SK-N-SH (cell line): ENCODE measurements around the gene SLC33A1. TPM values are rescaled to one million over a fixed set of nuclear protein-coding genes. Genes with fewer than 3 reads are reported as not detected.

Source experiments
- CTCF ChIA-PET: fragments of 300-600, 350-600 bp; formaldehyde crosslinking; extraction: SDS; loops from one replicate; lab custom pipeline; 2021; lab: Yijun Ruan, JAX
- POLR2A ChIA-PET: fragments of 350-600 bp; sonication (Branson Sonifier 250); formaldehyde crosslinking; extraction: SDS; loops from one replicate; lab custom pipeline; 2020; ENCODE audit warnings: antibody characterized with exemption, inconsistent platforms; lab: Yijun Ruan, JAX
- DNase-seq: peaks from one replicate; pipeline ENCODE4 v3.0.0; 2012
- H2AFZ ChIP-seq: fragments of 200-600 bp; sonication (generic); 2 replicates; pipeline ENCODE4 v1.8.1; 2016; ENCODE audit warnings: antibody characterized with exemption, mild to moderate bottlenecking, low read depth
- H3F3A ChIP-seq: fragments of 200-600 bp; sonication (generic); replicated peaks from 2 replicates; pipeline ENCODE3; 2016; ENCODE audit warnings: antibody characterized with exemption, mild to moderate bottlenecking; ENCODE audit not compliant: insufficient read depth
- H3K27ac ChIP-seq, 2 experiments: fragments of 200-500 bp in 1 of 2; fragments of 200-600 bp in 1 of 2; sonication (Bioruptor generic) in 1 of 2; sonication (generic), shearing (Covaris generic) in 1 of 2; 2 replicates each; pipeline versions ENCODE4 v1.5.1 to v1.6.1; 2014 to 2016; ENCODE audit warnings: low read depth in 2 of 2, inconsistent platforms in 1 of 2, low read length in 1 of 2, mild to moderate bottlenecking in 1 of 2, mixed read lengths in 1 of 2
- H3K27me3 ChIP-seq: fragments of 200-600 bp; sonication (generic), shearing (Covaris generic); 2 replicates; pipeline ENCODE4 v1.6.1; 2016; ENCODE audit warnings: mixed run types; ENCODE audit not compliant: insufficient read depth
- H3K36me3 ChIP-seq, 2 experiments: fragments of 200-500 bp in 1 of 2; fragments of 200-600 bp in 1 of 2; sonication (Bioruptor generic) in 1 of 2; sonication (generic) in 1 of 2; replicated peaks in 1 of 2; 2 replicates each; pipeline versions ENCODE3 to v1.5.1; 2014 to 2016; ENCODE audit warnings: low read length in 1 of 2, mild to moderate bottlenecking in 1 of 2; ENCODE audit not compliant: insufficient read depth in 2 of 2, control insufficient read depth in 1 of 2
- H3K4me1 ChIP-seq, 2 experiments: fragments of 200-500 bp in 1 of 2; fragments of 200-600 bp in 1 of 2; sonication (Bioruptor generic) in 1 of 2; sonication (generic), shearing (Covaris generic) in 1 of 2; 2 replicates each; pipeline versions ENCODE4 v1.5.1 to v1.6.1; 2014 to 2016; ENCODE audit warnings: low read depth in 1 of 2, low read length in 1 of 2, mixed run types in 1 of 2; ENCODE audit not compliant: insufficient read depth in 2 of 2, control insufficient read depth in 1 of 2
- H3K4me2 ChIP-seq: fragments of 200-600 bp; sonication (generic), shearing (Covaris generic); 2 replicates; pipeline ENCODE4 v1.6.1; 2017; ENCODE audit warnings: mixed run types
- H3K4me3 ChIP-seq, 2 experiments: fragments of 200-500 bp in 1 of 2; fragments of 200-600 bp in 1 of 2; sonication (Bioruptor generic) in 1 of 2; sonication (generic), shearing (Covaris generic) in 1 of 2; 2 replicates each; pipeline versions ENCODE4 v1.5.1 to v1.8.1; 2014 to 2016; ENCODE audit warnings: low read depth in 2 of 2, inconsistent platforms in 1 of 2, low read length in 1 of 2, mild to moderate bottlenecking in 1 of 2, mixed read lengths in 1 of 2, moderate library complexity in 1 of 2
- H3K79me2 ChIP-seq: fragments of 200-600 bp; sonication (generic); 2 replicates; pipeline ENCODE4 v1.8.1; 2017; ENCODE audit warnings: mild to moderate bottlenecking; ENCODE audit not compliant: insufficient read depth
- H3K9ac ChIP-seq: fragments of 200-600 bp; sonication (generic); 2 replicates; pipeline ENCODE4 v1.6.1; 2017; ENCODE audit warnings: mixed run types
- H3K9me2 ChIP-seq: fragments of 200-600 bp; sonication (generic); 2 replicates; pipeline ENCODE4 v1.6.1; 2017; ENCODE audit warnings: mixed run types
- H3K9me3 ChIP-seq: fragments of 200-600 bp; sonication (generic); 2 replicates; pipeline ENCODE4 v1.6.1; 2017; ENCODE audit warnings: mixed run types, mild to moderate bottlenecking, moderate library complexity
- H4K20me1 ChIP-seq: fragments of 200-600 bp; sonication (generic); 2 replicates; pipeline ENCODE4 v1.6.1; 2017; ENCODE audit warnings: mild to moderate bottlenecking, mixed run types; ENCODE audit not compliant: insufficient read depth
- CHD2 ChIP-seq: fragments of 150-350 bp; IDR thresholded peaks from 2 replicates; pipeline ENCODE4 v1.6.1; 2018; ENCODE audit warnings: low read length; ENCODE audit not compliant: partially characterized antibody
- ELF1 ChIP-seq: IDR thresholded peaks from 2 replicates; pipeline ENCODE4 v1.4.0; 2012
- EP300 ChIP-seq, 2 experiments: IDR thresholded peaks; 2 replicates each; pipeline versions ENCODE4 v1.4.0 to v1.6.1; 2012; ENCODE audit warnings: borderline replicate concordance in 1 of 2, low read depth in 1 of 2, low read length in 1 of 2
- EZH2phosphoT487 ChIP-seq: fragments of 200-600 bp; sonication (generic); IDR thresholded peaks from 2 replicates; pipeline ENCODE4 v1.6.1; 2017; ENCODE audit warnings: low read depth, mixed run types, mild to moderate bottlenecking, antibody characterized with exemption, moderate library complexity, borderline replicate concordance
- FOSL2 ChIP-seq: IDR thresholded peaks from 2 replicates; pipeline ENCODE4 v1.4.0; 2012; ENCODE audit warnings: low read depth, mild to moderate bottlenecking, moderate library complexity, borderline replicate concordance
- FOXJ3 ChIP-seq: sonication (generic); formaldehyde crosslinking; IDR thresholded peaks from 2 replicates; pipeline ENCODE4 v1.5.1; 2020; ENCODE audit warnings: mild to moderate bottlenecking, missing genetic modification reagents
- FOXM1 ChIP-seq: IDR thresholded peaks from 2 replicates; pipeline ENCODE4 v1.4.0; 2012; ENCODE audit warnings: low read depth, mild to moderate bottlenecking
- GABPA ChIP-seq: IDR thresholded peaks from 2 replicates; pipeline ENCODE4 v1.4.0; 2012; ENCODE audit warnings: low read depth, mild to moderate bottlenecking
- GATA2 ChIP-seq: sonication (generic); formaldehyde crosslinking; IDR thresholded peaks from 2 replicates; pipeline ENCODE4 v1.5.0; 2020; ENCODE audit warnings: mild to moderate bottlenecking, missing genetic modification reagents
- JUND ChIP-seq: IDR thresholded peaks from 2 replicates; pipeline ENCODE4 v1.4.0; 2012
- MEF2A ChIP-seq: IDR thresholded peaks from 2 replicates; pipeline ENCODE4 v1.4.0; 2012; ENCODE audit warnings: low read depth, borderline replicate concordance
- NRF1 ChIP-seq: IDR thresholded peaks from 2 replicates; pipeline ENCODE4 v1.6.1; 2012; ENCODE audit warnings: low read depth, mild to moderate bottlenecking, low read length
- POLR2AphosphoS5 ChIP-seq: IDR thresholded peaks from 2 replicates; pipeline ENCODE4 v1.6.1; 2012; ENCODE audit warnings: low read depth, low read length
- RAD21 ChIP-seq: IDR thresholded peaks from 2 replicates; pipeline ENCODE4 v1.6.1; 2012; ENCODE audit warnings: mild to moderate bottlenecking, low read length
- RCOR1 ChIP-seq: fragments of 150-350 bp; IDR thresholded peaks from 2 replicates; pipeline ENCODE4 v1.6.1; 2017; ENCODE audit warnings: antibody characterized with exemption, low read length
- RFX5 ChIP-seq: IDR thresholded peaks from 2 replicates; pipeline ENCODE4 v1.6.1; 2012; ENCODE audit warnings: mild to moderate bottlenecking, improper control_type of control experiment, low read length
- SIN3A ChIP-seq: IDR thresholded peaks from 2 replicates; pipeline ENCODE4 v1.6.1; 2012; ENCODE audit warnings: low read depth, mild to moderate bottlenecking, low read length, moderate library complexity, borderline replicate concordance
- SMC3 ChIP-seq: IDR thresholded peaks from 2 replicates; pipeline ENCODE4 v1.6.1; 2012; ENCODE audit warnings: low read depth, low read length, improper control_type of control experiment
- TAF1 ChIP-seq: IDR thresholded peaks from 2 replicates; pipeline ENCODE4 v1.6.1; 2012; ENCODE audit warnings: low read depth, mild to moderate bottlenecking, low read length, moderate library complexity, borderline replicate concordance
- TCF12 ChIP-seq: IDR thresholded peaks from 2 replicates; pipeline ENCODE4 v1.4.0; 2012
- TEAD4 ChIP-seq: IDR thresholded peaks from 2 replicates; pipeline ENCODE4 v1.4.0; 2012; ENCODE audit warnings: mild to moderate bottlenecking, borderline replicate concordance; ENCODE audit not compliant: insufficient read depth
- YY1 ChIP-seq: IDR thresholded peaks from 2 replicates; pipeline ENCODE4 v1.4.0; 2012; ENCODE audit warnings: low read depth, mild to moderate bottlenecking
- WGBS: methylation state at CpG from one replicate; pipeline ENCODE4 v1.1.6; 2017; ENCODE audit warnings: low lambda C conversion rate; 5-methylcytosine and 5-hydroxymethylcytosine counted together
- polyA plus RNA-seq, 3 experiments: library from polyadenylated mRNA; depleted of rRNA; stranded (reverse); fragments of >200 nt; gene quantifications; 2 replicates each; pipeline ENCODE4 v1.2.3, GENCODE V29; 2012
- TF ChIP-seq, protein P1 (sequence below): IDR thresholded peaks from 2 replicates; pipeline ENCODE4 v1.4.0; 2012; ENCODE audit warnings: low read depth, borderline replicate concordance
- TF ChIP-seq, protein P2 (sequence below): IDR thresholded peaks from 2 replicates; pipeline ENCODE4 v1.4.0; 2012; ENCODE audit warnings: low read depth, borderline replicate concordance
- TF ChIP-seq, protein P3 (sequence below): fragments of 150-350 bp; IDR thresholded peaks from 2 replicates; pipeline ENCODE4 v1.6.1; 2016; ENCODE audit warnings: mild to moderate bottlenecking, low read depth, low read length
- TF ChIP-seq, protein P4 (sequence below): fragments of 200-600 bp; sonication (generic); IDR thresholded peaks from 2 replicates; pipeline ENCODE4 v1.6.1; 2017; ENCODE audit warnings: antibody characterized with exemption, mild to moderate bottlenecking, moderate library complexity
- TF ChIP-seq, protein P5 (sequence below): fragments of 150-350 bp; IDR thresholded peaks from 2 replicates; pipeline ENCODE4 v1.6.1; 2017; ENCODE audit warnings: antibody characterized with exemption, low read length, low read depth, borderline replicate concordance

Gene SLC33A1
- polyA plus RNA-seq, 1 of the 3 experiments (the other 2 are of a cell fraction): 10.3 TPM

DNA sequence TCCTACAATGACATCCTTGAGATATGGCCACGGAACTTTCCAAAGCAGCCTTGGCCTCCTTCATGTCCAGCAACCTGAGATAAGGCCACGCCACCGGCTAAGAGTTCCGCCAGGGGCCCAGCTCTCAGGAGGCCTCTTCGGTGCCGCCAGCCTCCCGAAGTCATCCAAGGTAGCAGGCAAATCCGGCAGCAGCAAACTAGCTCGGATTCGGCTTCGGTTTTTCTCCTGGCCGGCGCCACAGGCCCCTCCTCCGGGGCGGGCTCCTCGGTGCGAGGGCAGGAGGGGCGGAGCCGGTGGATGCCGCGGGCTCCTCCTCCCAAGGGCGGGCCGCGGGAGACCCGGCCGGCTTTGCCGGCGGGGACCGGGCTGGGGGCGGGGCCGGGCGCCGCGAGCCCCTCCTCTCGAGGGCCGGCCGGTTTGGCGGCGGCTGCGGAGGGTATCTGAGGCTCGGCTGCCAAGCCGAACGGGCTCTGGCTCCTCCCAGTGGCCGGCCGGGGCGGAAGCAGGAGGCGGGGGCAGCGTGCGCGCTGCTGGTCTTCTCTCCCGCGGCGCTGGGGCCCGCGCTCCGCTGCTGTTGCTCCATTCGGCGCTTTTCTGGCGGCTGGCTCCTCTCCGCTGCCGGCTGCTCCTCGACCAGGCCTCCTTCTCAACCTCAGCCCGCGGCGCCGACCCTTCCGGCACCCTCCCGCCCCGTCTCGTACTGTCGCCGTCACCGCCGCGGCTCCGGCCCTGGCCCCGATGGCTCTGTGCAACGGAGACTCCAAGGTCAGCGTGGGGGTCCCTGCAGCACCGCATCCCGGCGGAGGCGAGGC is 16.1 kb upstream of the SLC33A1 start, which contains the start of gene GMPS:
GMPS (plus strand) TSS at position 518 of the 812 bp plus-strand sequence; CDS start at position 739, 221 bp downstream.
- Histone ChIP-seq H3K4me2 (peak within 1 kb of the TSS; percentile 98), H3K36me3 (no peaks in the 10 kb centered on the region), H2AFZ (peak within 1 kb of the TSS; percentile 99), H3F3A (peaks cover 9% of the 10 kb centered on the region), H3K27me3 (no peaks in the 10 kb centered on the region), H3K9me3 (no peaks in the 10 kb centered on the region), H3K4me3 (peak within 1 kb of the TSS; percentile 85 to 96), H3K9me2 (no peaks in the 10 kb centered on the region), H3K27ac (peak within 1 kb of the TSS; percentile 86 to 92), H3K9ac (peak within 1 kb of the TSS; percentile 96), H4K20me1 (peaks cover 32% of the 10 kb centered on the region), H3K4me1 (peaks cover 8 to 10% of the 10 kb centered on the region in 2 experiments; a peak in 3 of 4 replicates), H3K79me2 (peaks cover 48% of the 10 kb centered on the region)
- peak; percentile 98 for DNase-seq
- ChIA-PET POLR2A (interaction anchor here (0.8 to 3.2 kb wide), 3 partner anchors 16 to 64 kb away, joined by 3 to 17 read pairs (median 4); partner anchors contain the start of genes C3orf33 and SLC33A1), CTCF (interaction anchor here (0.6 to 5.6 kb wide), 12 partner anchors 11 to 1558 kb away, joined by 3 to 49 read pairs (median 4); partner anchors contain the start of gene C3orf33)
- 2% methylated on average over 40 of the region's 83 CpGs for WGBS
- TF ChIP-seq NRF1 (peak; percentile 23; the same call in 1 of the 2 replicates), MEF2A (no peak), CHD2 (peak; percentile 21), GABPA (no peak), ELF1 (no peak), RFX5 (peak; percentile 66; the same call in 1 of the 2 replicates), GATA2 (CRISPR knock-in tag) (no peak), FOXJ3 (CRISPR knock-in tag) (no peak), TEAD4 (no peak), TCF12 (no peak), FOSL2 (no peak), SMC3 (peak; percentile 34), TAF1 (peak; percentile 72), RAD21 (peak; percentile 60), RCOR1 (no peak), SIN3A (peak; percentile 48; the same call in 1 of the 2 replicates), POLR2AphosphoS5 (peak; percentile 81), JUND (no peak), EZH2phosphoT487 (no peak), FOXM1 (no peak), YY1 (no peak), EP300 (IDR thresholded peaks at IDR 0.05; ENCODE audit: borderline replicate concordance in 1 of 2, low read depth in 1 of 2, low read length in 1 of 2) (no peak)
- TF ChIP-seq, protein P1, sequence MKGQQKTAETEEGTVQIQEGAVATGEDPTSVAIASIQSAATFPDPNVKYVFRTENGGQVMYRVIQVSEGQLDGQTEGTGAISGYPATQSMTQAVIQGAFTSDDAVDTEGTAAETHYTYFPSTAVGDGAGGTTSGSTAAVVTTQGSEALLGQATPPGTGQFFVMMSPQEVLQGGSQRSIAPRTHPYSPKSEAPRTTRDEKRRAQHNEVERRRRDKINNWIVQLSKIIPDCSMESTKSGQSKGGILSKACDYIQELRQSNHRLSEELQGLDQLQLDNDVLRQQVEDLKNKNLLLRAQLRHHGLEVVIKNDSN: no peak
- TF ChIP-seq, protein P2, sequence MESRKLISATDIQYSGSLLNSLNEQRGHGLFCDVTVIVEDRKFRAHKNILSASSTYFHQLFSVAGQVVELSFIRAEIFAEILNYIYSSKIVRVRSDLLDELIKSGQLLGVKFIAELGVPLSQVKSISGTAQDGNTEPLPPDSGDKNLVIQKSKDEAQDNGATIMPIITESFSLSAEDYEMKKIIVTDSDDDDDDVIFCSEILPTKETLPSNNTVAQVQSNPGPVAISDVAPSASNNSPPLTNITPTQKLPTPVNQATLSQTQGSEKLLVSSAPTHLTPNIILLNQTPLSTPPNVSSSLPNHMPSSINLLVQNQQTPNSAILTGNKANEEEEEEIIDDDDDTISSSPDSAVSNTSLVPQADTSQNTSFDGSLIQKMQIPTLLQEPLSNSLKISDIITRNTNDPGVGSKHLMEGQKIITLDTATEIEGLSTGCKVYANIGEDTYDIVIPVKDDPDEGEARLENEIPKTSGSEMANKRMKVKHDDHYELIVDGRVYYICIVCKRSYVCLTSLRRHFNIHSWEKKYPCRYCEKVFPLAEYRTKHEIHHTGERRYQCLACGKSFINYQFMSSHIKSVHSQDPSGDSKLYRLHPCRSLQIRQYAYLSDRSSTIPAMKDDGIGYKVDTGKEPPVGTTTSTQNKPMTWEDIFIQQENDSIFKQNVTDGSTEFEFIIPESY: no peak
- TF ChIP-seq, protein P3, sequence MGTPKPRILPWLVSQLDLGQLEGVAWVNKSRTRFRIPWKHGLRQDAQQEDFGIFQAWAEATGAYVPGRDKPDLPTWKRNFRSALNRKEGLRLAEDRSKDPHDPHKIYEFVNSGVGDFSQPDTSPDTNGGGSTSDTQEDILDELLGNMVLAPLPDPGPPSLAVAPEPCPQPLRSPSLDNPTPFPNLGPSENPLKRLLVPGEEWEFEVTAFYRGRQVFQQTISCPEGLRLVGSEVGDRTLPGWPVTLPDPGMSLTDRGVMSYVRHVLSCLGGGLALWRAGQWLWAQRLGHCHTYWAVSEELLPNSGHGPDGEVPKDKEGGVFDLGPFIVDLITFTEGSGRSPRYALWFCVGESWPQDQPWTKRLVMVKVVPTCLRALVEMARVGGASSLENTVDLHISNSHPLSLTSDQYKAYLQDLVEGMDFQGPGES: no peak
- TF ChIP-seq, protein P4, sequence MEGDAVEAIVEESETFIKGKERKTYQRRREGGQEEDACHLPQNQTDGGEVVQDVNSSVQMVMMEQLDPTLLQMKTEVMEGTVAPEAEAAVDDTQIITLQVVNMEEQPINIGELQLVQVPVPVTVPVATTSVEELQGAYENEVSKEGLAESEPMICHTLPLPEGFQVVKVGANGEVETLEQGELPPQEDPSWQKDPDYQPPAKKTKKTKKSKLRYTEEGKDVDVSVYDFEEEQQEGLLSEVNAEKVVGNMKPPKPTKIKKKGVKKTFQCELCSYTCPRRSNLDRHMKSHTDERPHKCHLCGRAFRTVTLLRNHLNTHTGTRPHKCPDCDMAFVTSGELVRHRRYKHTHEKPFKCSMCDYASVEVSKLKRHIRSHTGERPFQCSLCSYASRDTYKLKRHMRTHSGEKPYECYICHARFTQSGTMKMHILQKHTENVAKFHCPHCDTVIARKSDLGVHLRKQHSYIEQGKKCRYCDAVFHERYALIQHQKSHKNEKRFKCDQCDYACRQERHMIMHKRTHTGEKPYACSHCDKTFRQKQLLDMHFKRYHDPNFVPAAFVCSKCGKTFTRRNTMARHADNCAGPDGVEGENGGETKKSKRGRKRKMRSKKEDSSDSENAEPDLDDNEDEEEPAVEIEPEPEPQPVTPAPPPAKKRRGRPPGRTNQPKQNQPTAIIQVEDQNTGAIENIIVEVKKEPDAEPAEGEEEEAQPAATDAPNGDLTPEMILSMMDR: 0 out of 2 replicates have a peak, but pooled peaks have one; percentile 38
- TF ChIP-seq, protein P5, sequence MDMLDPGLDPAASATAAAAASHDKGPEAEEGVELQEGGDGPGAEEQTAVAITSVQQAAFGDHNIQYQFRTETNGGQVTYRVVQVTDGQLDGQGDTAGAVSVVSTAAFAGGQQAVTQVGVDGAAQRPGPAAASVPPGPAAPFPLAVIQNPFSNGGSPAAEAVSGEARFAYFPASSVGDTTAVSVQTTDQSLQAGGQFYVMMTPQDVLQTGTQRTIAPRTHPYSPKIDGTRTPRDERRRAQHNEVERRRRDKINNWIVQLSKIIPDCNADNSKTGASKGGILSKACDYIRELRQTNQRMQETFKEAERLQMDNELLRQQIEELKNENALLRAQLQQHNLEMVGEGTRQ: no peak
